ENCODE data around the gene GALNTL6. TPM values are rescaled to one million over a fixed set of nuclear protein-coding genes. Genes with fewer than 3 reads are reported as not detected.

The GALNTL6 gene
- polyA plus RNA-seq, 1 donor (not counting 4 experiments of a cell fraction or from before 2014, with no cell fraction given): not detected

GRCh38 chr4:172134521-172134920, 321.3 kb downstream of the GALNTL6 start:
- Histone ChIP-seq H4K20me1 (ENCODE audit: control insufficient read depth, extremely low read depth, insufficient read depth, low read length) (no peaks in the 10 kb centered on the region), H3K79me2 (ENCODE audit: control insufficient read depth, insufficient read depth, low read length) (no peaks in the 10 kb centered on the region), H3K36me3 (ENCODE audit: control insufficient read depth in 2 of 2, extremely low read depth in 1 of 2, insufficient read depth in 2 of 2, low read length in 2 of 2) (no peaks in the 10 kb centered on the region), H3K27ac (ENCODE audit: control insufficient read depth, insufficient read depth, low read length) (no peak overlapping the region), H3K9ac (ENCODE audit: control insufficient read depth, extremely low read depth, insufficient read depth, low read length) (no peak overlapping the region), H3K4me1 (ENCODE audit: control insufficient read depth, extremely low read depth, insufficient read depth, low read length) (no peaks in the 10 kb centered on the region), H2AFZ (ENCODE audit: control insufficient read depth, low read length) (no peak overlapping the region), H3K27me3 (ENCODE audit: control insufficient read depth, extremely low read depth, insufficient read depth, low read length) (no peaks in the 10 kb centered on the region), H3K9me1 (ENCODE audit: control insufficient read depth, extremely low read depth, insufficient read depth, low read length) (no peaks in the 10 kb centered on the region), H3K4me2 (ENCODE audit: control insufficient read depth, extremely low read depth, insufficient read depth, low read depth, low read length) (no peak overlapping the region), H3K9me3 (ENCODE audit: control insufficient read depth, low read depth, low read length) (no peaks in the 10 kb centered on the region), H3K4me3 (ENCODE audit: control insufficient read depth in 2 of 3, extremely low read depth in 1 of 3, insufficient read depth in 2 of 3, low read depth in 1 of 3, low read length in 3 of 3) (no peak overlapping the region)
- FAIRE-seq (no peak), DNase-seq (ENCODE audit: low read depth, low spot score) (no peak)
- TF ChIP-seq EZH2 (IDR thresholded peaks at IDR 0.05; ENCODE audit: low read length): no peak
- TF ChIP-seq, protein P1, sequence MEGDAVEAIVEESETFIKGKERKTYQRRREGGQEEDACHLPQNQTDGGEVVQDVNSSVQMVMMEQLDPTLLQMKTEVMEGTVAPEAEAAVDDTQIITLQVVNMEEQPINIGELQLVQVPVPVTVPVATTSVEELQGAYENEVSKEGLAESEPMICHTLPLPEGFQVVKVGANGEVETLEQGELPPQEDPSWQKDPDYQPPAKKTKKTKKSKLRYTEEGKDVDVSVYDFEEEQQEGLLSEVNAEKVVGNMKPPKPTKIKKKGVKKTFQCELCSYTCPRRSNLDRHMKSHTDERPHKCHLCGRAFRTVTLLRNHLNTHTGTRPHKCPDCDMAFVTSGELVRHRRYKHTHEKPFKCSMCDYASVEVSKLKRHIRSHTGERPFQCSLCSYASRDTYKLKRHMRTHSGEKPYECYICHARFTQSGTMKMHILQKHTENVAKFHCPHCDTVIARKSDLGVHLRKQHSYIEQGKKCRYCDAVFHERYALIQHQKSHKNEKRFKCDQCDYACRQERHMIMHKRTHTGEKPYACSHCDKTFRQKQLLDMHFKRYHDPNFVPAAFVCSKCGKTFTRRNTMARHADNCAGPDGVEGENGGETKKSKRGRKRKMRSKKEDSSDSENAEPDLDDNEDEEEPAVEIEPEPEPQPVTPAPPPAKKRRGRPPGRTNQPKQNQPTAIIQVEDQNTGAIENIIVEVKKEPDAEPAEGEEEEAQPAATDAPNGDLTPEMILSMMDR (optimal IDR thresholded peaks at IDR 0.05 in 1 of 3, IDR thresholded peaks at IDR 0.05 in 1 of 3, conservative IDR thresholded peaks at IDR 0.05 in 1 of 3; ENCODE audit: extremely low read depth in 1 of 3, insufficient read depth in 2 of 3, low read length in 3 of 3): no peak
- dilution Hi-C loops (cut with MboI; ENCODE audit: extremely low pct_ligation_motif_present, low sequenced_read_pairs): no loop called here

DNA sequence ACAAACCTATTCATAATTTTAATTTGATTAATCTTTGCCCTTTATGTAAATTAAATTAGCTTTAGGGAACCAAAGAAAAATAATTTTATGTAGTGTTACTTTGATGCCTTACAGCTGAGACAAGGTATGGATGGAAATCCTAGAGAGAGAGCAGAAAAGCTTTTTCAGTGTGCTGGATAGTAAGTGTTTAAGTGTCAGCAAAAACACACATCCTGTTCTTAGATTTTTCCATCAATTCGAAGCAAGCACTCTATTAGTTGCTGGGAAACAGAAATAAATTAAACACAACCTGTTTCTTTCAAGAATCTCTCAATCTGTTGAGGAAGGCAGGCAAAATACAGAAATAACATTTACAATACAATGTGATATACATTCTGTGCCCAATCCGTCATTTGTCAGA, 327.8 kb downstream of the GALNTL6 start:
- H2AFZ ChIP-seq (ENCODE audit: control insufficient read depth, low read length): no peak overlapping the region
- dilution Hi-C loops (cut with MboI; ENCODE audit: extremely low pct_ligation_motif_present, low sequenced_read_pairs): no loop called here
- H3K79me2 ChIP-seq (ENCODE audit: control insufficient read depth, insufficient read depth, low read length): no peaks in the 10 kb centered on the region
- no peak for DNase-seq (ENCODE audit: low read depth, low spot score)
- H3K4me2 ChIP-seq (ENCODE audit: control insufficient read depth, extremely low read depth, insufficient read depth, low read depth, low read length): no peak overlapping the region
- H3K27me3 ChIP-seq (ENCODE audit: control insufficient read depth, extremely low read depth, insufficient read depth, low read length): no peaks in the 10 kb centered on the region
- H3K4me1 ChIP-seq (ENCODE audit: control insufficient read depth, extremely low read depth, insufficient read depth, low read length): no peaks in the 10 kb centered on the region
- no peak for TF ChIP-seq EZH2 (IDR thresholded peaks at IDR 0.05; ENCODE audit: low read length)
- H3K27ac ChIP-seq (ENCODE audit: control insufficient read depth, insufficient read depth, low read length): no peak overlapping the region
- H3K4me3 ChIP-seq (ENCODE audit: control insufficient read depth in 2 of 3, extremely low read depth in 1 of 3, insufficient read depth in 2 of 3, low read depth in 1 of 3, low read length in 3 of 3): no peak overlapping the region
- FAIRE-seq: no peak
- no peaks in the 10 kb centered on the region for H4K20me1 ChIP-seq (ENCODE audit: control insufficient read depth, extremely low read depth, insufficient read depth, low read length)
- no peaks in the 10 kb centered on the region for H3K36me3 ChIP-seq (ENCODE audit: control insufficient read depth in 2 of 2, extremely low read depth in 1 of 2, insufficient read depth in 2 of 2, low read length in 2 of 2)
- no peak overlapping the region for H3K9ac ChIP-seq (ENCODE audit: control insufficient read depth, extremely low read depth, insufficient read depth, low read length)
- no peaks in the 10 kb centered on the region for H3K9me1 ChIP-seq (ENCODE audit: control insufficient read depth, extremely low read depth, insufficient read depth, low read length)
- no peaks in the 10 kb centered on the region for H3K9me3 ChIP-seq (ENCODE audit: control insufficient read depth, low read depth, low read length)

GRCh38 chr4:172142281-172142741, 329.1 kb downstream of the GALNTL6 start:
- no peaks in the 10 kb centered on the region for H3K9me1 ChIP-seq (ENCODE audit: control insufficient read depth, extremely low read depth, insufficient read depth, low read length)
- H3K27ac ChIP-seq (ENCODE audit: control insufficient read depth, insufficient read depth, low read length): no peak overlapping the region
- no peaks in the 10 kb centered on the region for H3K27me3 ChIP-seq (ENCODE audit: control insufficient read depth, extremely low read depth, insufficient read depth, low read length)
- no peaks in the 10 kb centered on the region for H3K4me1 ChIP-seq (ENCODE audit: control insufficient read depth, extremely low read depth, insufficient read depth, low read length)
- H4K20me1 ChIP-seq (ENCODE audit: control insufficient read depth, extremely low read depth, insufficient read depth, low read length): no peaks in the 10 kb centered on the region
- no peaks in the 10 kb centered on the region for H3K9me3 ChIP-seq (ENCODE audit: control insufficient read depth, low read depth, low read length)
- TF ChIP-seq, protein P1 (optimal IDR thresholded peaks at IDR 0.05 in 1 of 3, IDR thresholded peaks at IDR 0.05 in 1 of 3, conservative IDR thresholded peaks at IDR 0.05 in 1 of 3; ENCODE audit: extremely low read depth in 1 of 3, insufficient read depth in 2 of 3, low read length in 3 of 3): no peak
- TF ChIP-seq EZH2 (IDR thresholded peaks at IDR 0.05; ENCODE audit: low read length): no peak
- H3K4me3 ChIP-seq (ENCODE audit: control insufficient read depth in 2 of 3, extremely low read depth in 1 of 3, insufficient read depth in 2 of 3, low read depth in 1 of 3, low read length in 3 of 3): no peak overlapping the region
- no peak overlapping the region for H2AFZ ChIP-seq (ENCODE audit: control insufficient read depth, low read length)
- no peaks in the 10 kb centered on the region for H3K79me2 ChIP-seq (ENCODE audit: control insufficient read depth, insufficient read depth, low read length)
- dilution Hi-C loops (cut with MboI; ENCODE audit: extremely low pct_ligation_motif_present, low sequenced_read_pairs): no loop called here
- DNase-seq (ENCODE audit: low read depth, low spot score) (no peak), FAIRE-seq (no peak)
- no peak overlapping the region for H3K9ac ChIP-seq (ENCODE audit: control insufficient read depth, extremely low read depth, insufficient read depth, low read length)
- H3K4me2 ChIP-seq (ENCODE audit: control insufficient read depth, extremely low read depth, insufficient read depth, low read depth, low read length): no peak overlapping the region
- no peaks in the 10 kb centered on the region for H3K36me3 ChIP-seq (ENCODE audit: control insufficient read depth in 2 of 2, extremely low read depth in 1 of 2, insufficient read depth in 2 of 2, low read length in 2 of 2)

Data from keratinocyte (primary cell).